IMR-90 (cell line): ENCODE measurements around the gene C10orf67. TPM values are rescaled to one million over a fixed set of nuclear protein-coding genes. Genes with fewer than 3 reads are reported as not detected.

Experiments
- ATAC-seq: fragments of 200-7000 bp; cut with Tn5 transposase; 2 replicates; pipeline ENCODE4 v1.9.1; 2020; ENCODE audit warnings: low read depth, mild to moderate bottlenecking, moderate library complexity
- BruUV-seq: library from RNA; stranded (reverse); fragments of 400-500 nt; replicated peaks from 2 replicates; lab custom pipeline; 2021; lab: Mats Ljungman, UMichigan
- CTCF ChIA-PET: fragments of 300-600 bp; formaldehyde crosslinking; extraction: SDS; loops from one replicate; lab custom pipeline; 2021; ENCODE audit warnings: antibody characterized with exemption; lab: Yijun Ruan, JAX
- POLR2A ChIA-PET: fragments of 300-600 bp; sonication (Branson Sonifier 250); formaldehyde crosslinking; loops from one replicate; lab custom pipeline; 2022; ENCODE audit warnings: antibody characterized with exemption; ENCODE audit not compliant: unreplicated experiment; lab: Charles Lee
- DNase-seq: peaks from one replicate; pipeline ENCODE4 v3.0.0; 2013
- H2AFZ ChIP-seq: replicated peaks from 2 replicates; pipeline ENCODE3; 2013; ENCODE audit warnings: low read length, mild to moderate bottlenecking; ENCODE audit not compliant: poor library complexity
- H2AK5ac ChIP-seq: 2 replicates; pipeline ENCODE4 v1.6.1; 2013; ENCODE audit warnings: low read depth, low read length, inconsistent platforms
- H2AK9ac ChIP-seq: replicated peaks from 2 replicates; pipeline ENCODE3; 2013; ENCODE audit warnings: mild to moderate bottlenecking, low read depth, low read length, moderate library complexity; ENCODE audit not compliant: poor library complexity
- H2BK120ac ChIP-seq: 2 replicates; pipeline ENCODE4 v1.6.1; 2013; ENCODE audit warnings: low read depth, low read length, inconsistent platforms
- H2BK15ac ChIP-seq: 3 replicates; pipeline ENCODE4 v1.6.1; 2013; ENCODE audit warnings: low read depth, low read length, inconsistent platforms
- H2BK20ac ChIP-seq: 2 replicates; pipeline ENCODE4 v1.6.1; 2013; ENCODE audit warnings: low read depth, mild to moderate bottlenecking, inconsistent platforms, low read length, moderate library complexity
- H2BK5ac ChIP-seq: 2 replicates; pipeline ENCODE4 v1.6.1; 2013; ENCODE audit warnings: mild to moderate bottlenecking, low read depth, low read length, inconsistent platforms; ENCODE audit not compliant: poor library complexity, severe bottlenecking
- H3K14ac ChIP-seq: replicated peaks from 2 replicates; pipeline ENCODE4 v1.6.1; 2013; ENCODE audit warnings: low read depth, low read length, inconsistent platforms
- H3K18ac ChIP-seq: 2 replicates; pipeline ENCODE4 v1.6.1; 2013; ENCODE audit warnings: low read depth, low read length, control low read depth
- H3K23ac ChIP-seq: 2 replicates; pipeline ENCODE4 v1.6.1; 2013; ENCODE audit warnings: low read depth, low read length, inconsistent platforms
- H3K27ac ChIP-seq: 2 replicates; pipeline ENCODE4 v1.5.1; 2013; ENCODE audit warnings: mild to moderate bottlenecking, control low read depth, low read length; ENCODE audit not compliant: insufficient read depth
- H3K27me3 ChIP-seq: 2 replicates; pipeline ENCODE4 v1.6.1; 2013; ENCODE audit warnings: low read length; ENCODE audit not compliant: control insufficient read depth, insufficient read depth
- H3K36me3 ChIP-seq: 2 replicates; pipeline ENCODE4 v1.6.1; 2013; ENCODE audit warnings: low read length, mixed read lengths; ENCODE audit not compliant: control insufficient read depth, insufficient read depth
- H3K4ac ChIP-seq: 2 replicates; pipeline ENCODE4 v1.6.1; 2013; ENCODE audit warnings: low read depth, low read length, inconsistent platforms
- H3K4me1 ChIP-seq: 2 replicates; pipeline ENCODE4 v1.6.1; 2013; ENCODE audit warnings: low read length, mixed read lengths; ENCODE audit not compliant: control insufficient read depth, insufficient read depth
- H3K4me2 ChIP-seq: 2 replicates; pipeline ENCODE4 v1.6.1; 2013; ENCODE audit warnings: low read depth, mild to moderate bottlenecking, control low read depth, low read length, moderate library complexity
- H3K4me3 ChIP-seq: 2 replicates; pipeline ENCODE4 v1.5.1; 2013; ENCODE audit warnings: low read depth, mild to moderate bottlenecking, control low read depth, low read length, moderate library complexity; ENCODE audit not compliant: insufficient read depth
- H3K56ac ChIP-seq: 2 replicates; pipeline ENCODE4 v1.6.1; 2013; ENCODE audit warnings: low read length, inconsistent platforms; ENCODE audit not compliant: insufficient read depth; ENCODE audit errors: extremely low read depth
- H3K79me1 ChIP-seq, 2 experiments: 2 replicates each; pipeline ENCODE4 v1.6.1; 2013; ENCODE audit warnings: low read length in 2 of 2, inconsistent platforms in 1 of 2, low read depth in 1 of 2
- H3K9ac ChIP-seq: 2 replicates; pipeline ENCODE4 v1.6.1; 2013; ENCODE audit warnings: low read depth, low read length, control low read depth
- H3K9me1 ChIP-seq: 2 replicates; pipeline ENCODE4 v1.6.1; 2013; ENCODE audit warnings: low read length, inconsistent platforms; ENCODE audit not compliant: insufficient read depth
- H3K9me3 ChIP-seq: 2 replicates; pipeline ENCODE4 v1.6.1; 2013; ENCODE audit warnings: low read length; ENCODE audit not compliant: control insufficient read depth, insufficient read depth
- H4K20me1 ChIP-seq: 2 replicates; pipeline ENCODE4 v1.6.1; 2013; ENCODE audit warnings: low read length, inconsistent platforms; ENCODE audit not compliant: insufficient read depth
- H4K5ac ChIP-seq: 2 replicates; pipeline ENCODE4 v1.6.1; 2013; ENCODE audit warnings: mild to moderate bottlenecking, low read depth, low read length, control low read depth
- H4K8ac ChIP-seq, 2 experiments: 2 replicates each; pipeline ENCODE4 v1.6.1; 2013; ENCODE audit warnings: low read depth in 2 of 2, low read length in 2 of 2, control low read depth in 1 of 2, inconsistent platforms in 1 of 2
- H4K91ac ChIP-seq: 2 replicates; pipeline ENCODE4 v1.6.1; 2013; ENCODE audit warnings: low read depth, low read length, inconsistent platforms; ENCODE audit not compliant: insufficient read depth
- BHLHE40 ChIP-seq: fragments of 150-350 bp; IDR thresholded peaks from 2 replicates; pipeline ENCODE4 v1.6.1; 2016; ENCODE audit warnings: mild to moderate bottlenecking, low read depth, low read length
- CEBPB ChIP-seq: IDR thresholded peaks from 2 replicates; pipeline ENCODE4 v1.6.1; 2012; ENCODE audit warnings: low read depth, low read length, improper control_type of control experiment
- FOS ChIP-seq: fragments of 150-350 bp; IDR thresholded peaks from 2 replicates; pipeline ENCODE4 v1.6.1; 2016; ENCODE audit warnings: low read depth, low read length
- MAFK ChIP-seq: IDR thresholded peaks from 2 replicates; pipeline ENCODE4 v1.6.1; 2012; ENCODE audit warnings: low read depth, low read length, improper control_type of control experiment
- MAZ ChIP-seq: IDR thresholded peaks from 2 replicates; pipeline ENCODE4 v1.6.1; 2012; ENCODE audit warnings: low read depth, mild to moderate bottlenecking, low read length, improper control_type of control experiment, moderate library complexity, borderline replicate concordance
- RAD21 ChIP-seq: IDR thresholded peaks from 2 replicates; pipeline ENCODE4 v1.6.1; 2012; ENCODE audit warnings: low read length, improper control_type of control experiment
- RCOR1 ChIP-seq: IDR thresholded peaks from 2 replicates; pipeline ENCODE4 v1.6.1; 2012; ENCODE audit warnings: mild to moderate bottlenecking, low read length, improper control_type of control experiment; ENCODE audit not compliant: insufficient replicate concordance
- RFX5 ChIP-seq: IDR thresholded peaks from 2 replicates; pipeline ENCODE4 v1.8.0; 2012; ENCODE audit warnings: low read depth, mild to moderate bottlenecking, low read length, moderate library complexity
- SMC3 ChIP-seq: fragments of 150-350 bp; IDR thresholded peaks from 2 replicates; pipeline ENCODE4 v1.6.1; 2016; ENCODE audit warnings: low read depth, mild to moderate bottlenecking, antibody characterized with exemption, low read length, moderate library complexity
- WGBS, 2 experiments: methylation state at CpG; one replicate each; pipeline versions ENCODE4 v1.1.5 to v1.1.7; 2013; ENCODE audit warnings: missing lambda C conversion rate in 2 of 2; ENCODE audit not compliant: insufficient read length in 1 of 2; ENCODE audit errors: extremely low coverage in 2 of 2; 5-methylcytosine and 5-hydroxymethylcytosine counted together
- dilution Hi-C: fragments of 300-500 bp; cut with HindIII; formaldehyde crosslinking; loops from one replicate; pipeline ENCODE4 v1.14.3; 2018; ENCODE audit warnings: low sequenced_read_pairs; ENCODE audit not compliant: unreplicated experiment
- in situ Hi-C: fragments of 300-500 bp; cut with MboI; formaldehyde crosslinking; loops from 3 replicates; pipeline ENCODE4 v1.14.3; 2019; ENCODE audit warnings: low sequenced_read_pairs, inconsistent platforms, mixed read lengths
- intact Hi-C: fragments of 100-400 bp; cut with micrococcal nuclease; formaldehyde crosslinking; loops from 2 replicates; pipeline ENCODE4 v1.10.0; 2022
- polyA plus RNA-seq, 3 experiments: library from polyadenylated mRNA; depleted of rRNA; stranded (reverse); fragments of >200 nt; gene quantifications; 2 replicates each; pipeline ENCODE4 v1.2.3, GENCODE V29; 2012; ENCODE audit warnings: low replicate concordance in 1 of 3
- total RNA-seq: library from RNA; depleted of rRNA; stranded (reverse); fragments of >200 nt; gene quantifications from 2 replicates; pipeline ENCODE4 v1.2.3, GENCODE V29; 2012
- TF ChIP-seq, protein P1 (sequence below): fragments of 150-350 bp; IDR thresholded peaks from 2 replicates; pipeline ENCODE4 v1.6.1; 2017; ENCODE audit warnings: mild to moderate bottlenecking, antibody characterized with exemption, low read length, low read depth
- TF ChIP-seq, protein P2 (sequence below): conservative IDR thresholded peaks from 2 replicates; pipeline ENCODE4 v1.5.1; 2012; ENCODE audit warnings: mild to moderate bottlenecking, low read depth, low read length, improper control_type of control experiment

C10orf67 gene
- total and polyA plus RNA-seq, 2 of the 4 experiments (the other 2 are of a cell fraction): 0.15 to 0.18 TPM

DNA sequence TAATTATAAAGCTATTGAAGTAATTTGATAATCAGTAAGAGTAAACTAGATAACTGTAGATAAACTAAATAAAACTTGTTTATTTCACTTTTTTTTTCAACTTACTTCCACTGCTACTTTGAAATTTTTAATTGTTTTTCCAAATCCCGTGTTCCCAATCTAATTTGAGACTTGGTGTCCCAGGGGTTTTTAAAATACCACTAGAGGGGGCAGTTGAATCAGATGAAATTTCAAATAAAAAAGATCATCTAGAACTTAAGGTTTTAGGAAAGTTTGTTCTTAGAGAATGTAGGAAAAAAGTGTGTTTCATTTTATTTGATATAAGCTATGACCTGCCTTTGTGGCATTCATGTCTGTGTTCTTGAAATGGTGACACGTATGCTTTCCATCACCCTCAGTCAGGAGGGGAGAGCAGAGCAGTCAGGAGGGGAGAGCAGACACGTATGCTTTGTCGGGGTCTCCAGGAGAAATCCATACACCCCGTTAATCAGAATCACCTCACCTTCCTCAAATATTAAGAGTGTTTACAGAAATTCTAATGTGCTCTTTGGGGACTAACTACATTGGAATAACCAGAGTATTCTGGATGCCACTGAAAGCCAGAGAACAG, 49.9 kb downstream of the C10orf67 start:
- Histone ChIP-seq H3K4me2 (no peak overlapping the region), H2BK15ac (no peak overlapping the region), H3K14ac (no peak overlapping the region), H3K27me3 (peaks cover 7% of the 10 kb centered on the region), H3K4ac (no peak overlapping the region), H2AK5ac (no peak overlapping the region), H3K9me3 (no peaks in the 10 kb centered on the region), H2BK120ac (no peak overlapping the region), H2AK9ac (no peak overlapping the region), H3K4me3 (no peak overlapping the region), H3K4me1 (no peaks in the 10 kb centered on the region), H4K5ac (no peak overlapping the region), H3K27ac (no peak overlapping the region), H3K18ac (no peak overlapping the region), H2BK5ac (no peak overlapping the region), H3K9ac (no peak overlapping the region), H3K79me1 (no peaks in the 10 kb centered on the region), H3K9me1 (no peaks in the 10 kb centered on the region), H2AFZ (no peak overlapping the region), H2BK20ac (no peak overlapping the region), H4K20me1 (no peaks in the 10 kb centered on the region), H3K56ac (no peak overlapping the region), H4K91ac (no peak overlapping the region), H3K23ac (no peak overlapping the region), H3K36me3 (no peaks in the 10 kb centered on the region), H4K8ac (no peak overlapping the region)
- ATAC-seq (no peak), DNase-seq (peak; percentile 16)
- no TSS peak for BruUV-seq
- TF ChIP-seq SMC3: peak; percentile 39; the same call in 1 of the 2 replicates
- TF ChIP-seq RCOR1: no peak
- TF ChIP-seq CEBPB: no peak
- no peak for TF ChIP-seq BHLHE40
- TF ChIP-seq RFX5: no peak
- TF ChIP-seq, protein P1, sequence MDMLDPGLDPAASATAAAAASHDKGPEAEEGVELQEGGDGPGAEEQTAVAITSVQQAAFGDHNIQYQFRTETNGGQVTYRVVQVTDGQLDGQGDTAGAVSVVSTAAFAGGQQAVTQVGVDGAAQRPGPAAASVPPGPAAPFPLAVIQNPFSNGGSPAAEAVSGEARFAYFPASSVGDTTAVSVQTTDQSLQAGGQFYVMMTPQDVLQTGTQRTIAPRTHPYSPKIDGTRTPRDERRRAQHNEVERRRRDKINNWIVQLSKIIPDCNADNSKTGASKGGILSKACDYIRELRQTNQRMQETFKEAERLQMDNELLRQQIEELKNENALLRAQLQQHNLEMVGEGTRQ: no peak
- TF ChIP-seq FOS: no peak
- no peak for TF ChIP-seq MAZ
- TF ChIP-seq, protein P2, sequence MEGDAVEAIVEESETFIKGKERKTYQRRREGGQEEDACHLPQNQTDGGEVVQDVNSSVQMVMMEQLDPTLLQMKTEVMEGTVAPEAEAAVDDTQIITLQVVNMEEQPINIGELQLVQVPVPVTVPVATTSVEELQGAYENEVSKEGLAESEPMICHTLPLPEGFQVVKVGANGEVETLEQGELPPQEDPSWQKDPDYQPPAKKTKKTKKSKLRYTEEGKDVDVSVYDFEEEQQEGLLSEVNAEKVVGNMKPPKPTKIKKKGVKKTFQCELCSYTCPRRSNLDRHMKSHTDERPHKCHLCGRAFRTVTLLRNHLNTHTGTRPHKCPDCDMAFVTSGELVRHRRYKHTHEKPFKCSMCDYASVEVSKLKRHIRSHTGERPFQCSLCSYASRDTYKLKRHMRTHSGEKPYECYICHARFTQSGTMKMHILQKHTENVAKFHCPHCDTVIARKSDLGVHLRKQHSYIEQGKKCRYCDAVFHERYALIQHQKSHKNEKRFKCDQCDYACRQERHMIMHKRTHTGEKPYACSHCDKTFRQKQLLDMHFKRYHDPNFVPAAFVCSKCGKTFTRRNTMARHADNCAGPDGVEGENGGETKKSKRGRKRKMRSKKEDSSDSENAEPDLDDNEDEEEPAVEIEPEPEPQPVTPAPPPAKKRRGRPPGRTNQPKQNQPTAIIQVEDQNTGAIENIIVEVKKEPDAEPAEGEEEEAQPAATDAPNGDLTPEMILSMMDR: peak; percentile 62
- TF ChIP-seq RAD21: peak; percentile 36
- TF ChIP-seq MAFK: no peak
- POLR2A ChIA-PET: no interaction called here
- intact Hi-C loops: loop anchor here (1.0 kb wide), 3 partner anchors 236 to 902 kb away; no protein-coding TSS in a partner anchor
- in situ Hi-C loops: no loop called here
- dilution Hi-C loops: no loop called here
- CTCF ChIA-PET: interaction anchor here (0.6 to 1.4 kb wide), 6 partner anchors 9 to 1224 kb away, joined by 3 to 5 read pairs (median 4); no protein-coding TSS in a partner anchor
- WGBS, 2 experiments: no CpG with 5 or more reads among the region's 5 CpGs
